Ammon's horn (tissue), 1 donor: ENCODE measurements around the gene PLEKHF1.
A peak's percentile ranks its signal among the peaks of the same experiment; 100 is the strongest.

Experiments
- DNase-seq: peaks from one replicate; pipeline ENCODE4 v3.0.0-alpha.2; 2016; ENCODE audit warnings: low spot score

The PLEKHF1 gene

DNA sequence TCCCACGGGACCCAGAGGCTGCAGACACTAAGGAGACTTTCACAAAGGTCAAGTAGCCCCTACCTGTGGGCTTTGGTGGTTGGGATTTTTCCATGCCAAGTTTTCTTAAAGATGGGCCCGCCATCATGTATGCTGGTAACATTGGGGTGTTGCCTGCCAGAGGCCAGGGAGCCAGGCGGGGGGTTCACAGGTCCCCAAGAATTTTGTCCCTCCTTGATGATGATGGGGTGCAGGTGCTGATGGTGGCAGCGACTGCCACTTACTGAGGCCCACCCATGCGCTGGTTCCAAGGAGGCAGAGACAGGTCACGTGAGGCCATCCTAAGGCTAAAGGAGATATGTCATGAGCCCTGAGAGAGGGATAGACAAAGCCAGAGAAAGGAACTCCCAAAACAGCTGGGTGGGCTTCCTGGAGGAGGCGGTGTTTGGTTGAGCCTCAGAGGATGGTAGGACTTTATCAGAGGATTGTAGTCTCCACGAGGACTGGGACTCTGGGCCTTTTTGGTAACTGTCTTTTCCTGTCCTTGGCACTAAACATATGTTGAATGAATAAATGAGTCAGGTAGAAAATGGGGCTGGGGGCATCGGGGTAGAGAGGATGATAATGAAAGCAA is 14.4 kb downstream of the PLEKHF1 start:
- DNase-seq: no peak

DNA sequence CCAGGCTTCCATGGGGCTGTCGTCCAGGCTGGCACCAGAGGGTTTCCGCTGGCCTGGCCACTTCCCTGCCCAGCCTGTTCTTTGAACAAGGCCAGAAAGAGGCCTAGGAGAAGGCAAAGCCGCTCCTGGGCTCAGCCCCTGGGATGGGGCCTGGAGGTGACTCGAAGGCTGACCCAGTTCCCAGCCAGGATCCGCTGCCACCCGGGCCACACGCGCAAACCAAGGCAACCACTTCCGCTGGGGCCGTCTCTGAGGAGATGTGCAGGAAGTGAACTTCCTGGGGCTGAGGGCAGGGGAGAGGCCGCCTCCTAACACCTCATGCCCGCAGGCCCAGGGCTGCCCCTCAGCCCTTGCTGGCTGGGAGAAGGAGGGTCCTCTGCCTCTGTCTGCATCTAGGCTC is 15.2 kb downstream of the PLEKHF1 start:
- DNase-seq: no peak

GRCh38 chr19:29680937-29681336 is 15.7 kb downstream of the PLEKHF1 start:
- no peak for DNase-seq

DNA sequence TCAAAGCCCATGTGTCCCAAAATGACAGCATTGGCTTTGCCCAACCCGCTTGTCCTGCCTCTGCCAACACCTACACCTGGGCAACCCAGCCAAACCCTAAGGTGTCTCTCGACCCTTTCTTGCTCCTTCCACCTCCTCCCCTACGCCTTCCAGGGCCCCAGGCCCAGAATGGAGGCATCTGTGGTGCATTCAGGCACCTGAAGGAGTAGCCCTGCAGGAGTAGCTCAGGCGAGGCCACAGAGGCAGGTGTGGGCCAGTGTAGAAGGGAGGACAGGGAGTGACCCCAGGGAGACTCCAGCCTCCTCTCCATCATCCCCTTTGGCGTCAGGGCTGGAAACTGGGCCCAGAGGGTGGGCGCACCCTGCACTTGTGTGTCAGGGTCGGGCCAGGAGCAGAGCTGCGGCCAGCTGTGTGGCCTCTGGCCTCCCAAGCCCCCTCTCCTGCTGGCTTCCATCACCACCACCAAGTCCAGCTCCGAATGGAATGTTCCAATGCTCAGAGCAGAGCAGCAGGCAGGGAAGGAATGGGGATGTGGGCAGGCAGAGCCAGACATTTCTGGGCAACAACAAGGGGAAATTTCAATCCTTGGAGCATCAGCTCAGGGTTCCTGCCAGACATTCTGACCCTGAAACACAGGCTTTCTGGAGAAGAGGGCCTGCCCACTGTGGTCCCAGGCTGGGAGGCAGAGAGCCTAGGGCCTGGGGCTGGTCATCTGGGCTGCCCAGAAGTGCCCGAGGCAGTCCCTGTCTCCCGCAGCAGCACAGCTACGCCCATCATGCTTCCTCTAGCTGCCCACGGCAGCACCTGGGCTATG is 16.4 kb downstream of the PLEKHF1 start:
- no peak for DNase-seq

DNA sequence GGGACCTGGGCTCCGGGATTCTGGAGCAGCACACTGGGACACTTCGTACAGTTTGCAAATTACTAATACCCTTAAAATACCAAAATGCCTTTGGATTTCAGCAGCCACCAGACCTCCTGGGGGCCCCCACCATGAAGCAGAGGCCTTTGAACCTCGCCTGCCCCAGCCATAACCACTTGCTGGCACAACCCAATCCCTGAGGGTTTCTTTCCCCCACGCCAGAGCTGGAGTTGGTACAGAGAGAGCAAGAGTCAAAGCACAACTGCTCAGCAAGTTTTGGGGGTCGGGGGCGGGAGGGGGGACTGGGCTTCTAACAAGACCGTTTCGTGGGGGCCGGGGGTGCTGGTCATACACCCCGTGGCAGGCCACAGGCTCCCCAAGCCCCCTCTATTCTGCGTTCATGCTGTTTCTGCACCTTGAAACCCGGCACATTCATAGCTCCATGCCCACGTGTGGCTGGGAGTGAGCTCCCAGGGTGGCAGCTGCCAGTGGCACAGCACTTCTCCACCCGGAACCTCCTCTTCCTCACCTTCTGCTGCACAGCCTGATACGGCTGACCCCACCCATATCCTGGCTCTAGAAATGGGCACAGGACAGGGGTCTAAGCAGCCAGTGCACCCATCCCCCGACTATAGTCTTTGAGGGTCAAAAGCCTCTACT is 17.1 kb downstream of the PLEKHF1 start:
- DNase-seq: no peak

GRCh38 chr19:29683009-29683408 is 17.7 kb downstream of the PLEKHF1 start:
- peak; percentile 92 for DNase-seq

DNA sequence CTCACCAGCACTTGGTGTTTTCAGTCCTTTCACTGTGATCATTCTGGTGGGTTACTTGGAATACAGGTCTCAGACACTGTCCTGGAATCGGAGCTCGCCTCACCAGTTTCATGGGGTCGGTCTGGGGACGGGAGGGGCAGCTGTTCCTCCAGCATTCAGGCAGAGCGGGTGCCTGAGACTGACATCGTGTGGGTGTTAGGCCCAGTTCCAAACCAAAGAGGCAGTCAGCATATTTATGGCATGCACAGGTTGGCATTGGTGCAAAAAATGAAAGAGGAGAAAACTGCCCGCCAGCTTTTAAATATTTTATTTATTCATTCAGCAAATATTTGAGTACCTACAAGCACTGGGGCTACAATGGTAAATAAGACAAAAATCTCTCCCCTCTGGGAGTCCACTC is 20.1 kb downstream of the PLEKHF1 start:
- no peak for DNase-seq

DNA sequence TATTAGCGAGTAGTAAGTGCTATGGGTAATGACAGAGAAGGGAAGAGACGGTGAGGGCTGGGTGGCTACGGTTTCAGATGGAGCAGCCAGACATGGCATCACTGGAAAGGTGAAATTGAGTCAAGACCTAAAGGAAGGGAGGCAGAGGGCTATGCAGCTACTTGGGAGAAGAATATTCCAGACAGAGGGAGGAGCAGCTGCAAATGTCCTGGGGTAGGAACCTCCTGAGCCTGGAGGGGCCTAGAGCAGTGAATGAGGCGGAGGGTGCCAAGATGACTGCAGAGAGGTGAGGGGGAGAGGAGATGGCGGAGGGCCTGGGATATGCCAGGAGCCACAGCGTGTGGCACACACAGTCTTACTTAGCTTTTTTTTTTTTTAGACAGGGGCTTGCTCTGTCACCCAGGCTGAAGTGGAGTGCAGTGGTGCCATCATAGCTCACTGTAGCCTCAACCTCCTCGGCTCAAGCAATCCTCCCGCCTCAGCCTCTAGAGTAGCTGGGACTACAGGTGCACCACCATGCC is 21.1 kb downstream of the PLEKHF1 start:
- DNase-seq: no peak

- DNase-seq: no peak
Measured at GRCh38 chr19:29687244-29687896, 22.1 kb downstream of the PLEKHF1 start.

DNA sequence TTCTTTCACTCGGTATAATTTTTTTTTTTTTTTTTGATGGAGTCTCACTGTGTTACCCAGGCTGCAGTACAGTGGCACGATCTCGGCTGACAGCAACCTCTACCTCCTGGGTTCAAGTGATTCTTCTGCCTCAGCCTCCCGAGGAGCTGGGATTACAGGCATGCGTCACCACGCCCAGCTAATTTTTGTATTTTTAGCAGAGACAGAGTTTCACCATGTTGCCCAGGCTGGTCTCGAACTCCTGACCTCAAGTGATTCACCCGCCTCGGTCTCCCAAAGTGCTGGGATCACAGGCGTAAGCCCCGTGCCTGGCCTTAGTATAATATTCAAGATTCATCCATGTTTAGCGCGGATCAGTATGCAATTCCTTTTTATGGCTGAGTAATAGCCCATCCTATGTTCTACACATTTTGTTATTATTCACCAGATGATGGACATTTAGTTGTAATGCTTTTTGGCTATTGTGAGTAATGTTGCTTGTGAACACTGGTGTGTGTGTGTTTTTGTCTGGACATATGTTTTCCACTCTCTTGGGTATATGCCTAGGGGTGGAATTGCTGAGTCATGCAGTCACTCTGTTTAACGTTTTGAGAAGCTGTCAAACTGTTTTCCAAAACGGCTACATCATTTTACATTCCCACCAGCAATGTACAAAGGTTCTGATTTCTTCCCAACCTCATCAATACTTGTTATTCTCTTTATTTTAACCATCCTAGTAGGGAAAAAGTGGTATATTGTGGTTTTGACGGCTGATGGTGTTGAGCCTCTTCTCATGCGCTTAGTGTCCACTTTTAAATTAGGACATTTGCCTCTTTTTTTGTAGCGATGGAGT is 22.9 kb downstream of the PLEKHF1 start:
- no peak for DNase-seq

DNA sequence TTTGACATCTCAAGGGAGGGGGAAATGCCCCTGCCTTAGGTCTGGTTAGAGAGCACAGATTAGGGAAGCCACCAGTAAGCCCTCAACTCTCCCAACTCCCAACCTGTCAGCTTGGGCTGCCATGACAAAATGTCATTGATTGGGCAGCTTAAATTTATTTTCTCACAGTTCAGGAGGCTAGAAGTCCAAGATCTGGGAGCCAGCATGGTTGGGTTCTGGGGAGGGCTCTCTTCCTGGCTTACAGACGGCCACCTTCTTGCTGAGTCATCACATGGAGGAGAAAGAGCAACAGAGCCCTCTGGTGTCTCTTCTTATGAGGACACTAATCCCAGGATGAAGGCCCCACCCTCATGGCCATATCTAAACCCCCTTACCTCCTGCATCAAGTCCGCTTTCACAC is 25.6 kb downstream of the PLEKHF1 start:
- DNase-seq: no peak

DNA sequence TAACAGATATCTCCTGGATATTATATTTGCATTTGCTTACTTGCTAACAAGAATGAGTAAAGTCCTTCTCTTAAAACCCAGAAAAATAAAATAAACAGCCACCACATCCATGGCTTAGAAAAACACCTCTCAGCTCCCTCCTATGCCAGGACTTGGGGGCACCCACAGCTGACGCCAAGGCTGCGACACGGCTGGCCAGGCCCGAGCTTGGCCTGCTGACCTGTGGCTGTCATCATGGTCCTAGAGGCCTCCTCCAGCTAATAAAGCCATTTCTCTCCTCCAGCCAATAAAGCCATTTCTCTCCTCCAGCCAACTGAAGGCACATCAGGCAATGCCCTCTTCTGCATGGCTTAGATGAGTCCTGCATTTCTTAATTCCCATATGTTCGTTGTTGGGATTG is 28.9 kb downstream of the PLEKHF1 start:
- DNase-seq: no peak

DNA sequence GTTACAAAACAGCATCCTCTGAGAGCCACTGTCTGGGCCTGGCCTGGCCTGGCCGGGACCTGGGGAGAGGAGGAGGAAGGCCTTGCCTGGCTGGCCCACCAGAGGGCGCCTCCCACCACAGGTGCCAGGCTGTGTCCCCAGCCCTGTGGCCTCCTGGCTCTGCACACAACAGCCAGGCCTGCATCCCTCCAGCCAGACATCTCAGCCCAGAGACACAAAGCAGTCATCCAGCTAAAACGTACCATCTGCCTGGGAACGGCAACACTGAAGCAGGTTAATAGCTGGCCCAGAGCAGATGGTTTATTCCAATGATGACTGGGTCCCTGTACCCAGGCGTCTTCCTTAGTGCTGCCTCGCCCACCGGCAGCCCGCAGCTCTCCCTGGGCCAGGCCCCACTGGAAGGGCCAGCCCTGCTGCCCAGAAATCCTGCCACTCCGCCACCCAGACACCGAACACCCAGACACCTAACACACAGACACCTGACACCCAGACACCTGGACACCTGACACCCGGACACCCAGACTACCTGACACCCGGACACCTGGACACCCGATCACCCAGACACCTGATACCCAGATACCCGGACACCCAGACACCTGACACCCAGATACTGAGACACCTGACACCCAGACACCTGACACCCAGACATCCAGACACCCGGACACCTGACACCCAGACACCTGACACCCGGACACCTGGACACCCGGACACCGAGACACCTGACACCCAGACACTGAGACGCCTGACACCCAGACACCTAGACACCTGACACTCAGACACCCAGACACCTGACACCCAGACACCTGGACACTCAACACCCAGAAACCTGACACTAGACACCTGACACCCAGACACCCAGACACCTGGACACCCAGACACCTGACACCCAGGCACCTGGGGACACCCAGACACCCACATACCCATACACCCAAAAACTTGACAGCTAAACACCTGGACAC is 29.7 kb downstream of the PLEKHF1 start:
- peak; percentile 96 for DNase-seq

GRCh38 chr19:29695765-29696564 is 30.7 kb downstream of the PLEKHF1 start:
- DNase-seq: no peak

- no peak for DNase-seq
Measured at GRCh38 chr19:29696565-29696846, 31.2 kb downstream of the PLEKHF1 start.

DNA sequence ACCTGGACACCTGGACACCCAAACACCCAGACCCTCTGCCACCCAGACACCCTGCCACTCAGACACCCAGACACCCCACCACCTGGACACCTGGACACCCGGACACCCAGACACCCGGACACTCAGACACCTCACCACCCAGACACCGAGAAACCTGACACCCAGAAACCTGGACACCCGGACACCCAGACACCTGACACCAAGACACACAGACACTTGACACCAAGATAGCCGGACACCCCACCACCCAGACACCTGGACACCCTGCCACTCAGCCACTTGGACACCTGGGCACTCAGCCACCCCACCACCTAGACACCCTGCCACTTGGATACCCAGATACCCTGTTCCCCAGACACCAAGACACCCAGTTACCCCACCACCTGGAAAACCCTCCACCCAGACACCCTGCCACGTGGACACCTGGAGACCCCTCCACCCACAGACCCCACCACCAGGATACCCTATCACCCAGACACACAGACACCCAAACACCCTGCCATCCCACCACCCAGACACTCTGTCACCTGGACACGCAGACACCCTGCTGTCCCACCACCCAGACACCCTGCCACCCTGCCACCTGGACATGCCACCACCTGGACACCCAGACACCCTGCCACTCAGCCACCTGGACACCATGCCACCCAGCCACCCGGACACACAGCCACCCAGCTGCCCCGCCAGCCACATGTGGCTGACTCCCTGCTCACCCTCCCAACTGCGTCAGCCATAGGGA is 32.4 kb downstream of the PLEKHF1 start:
- no peak for DNase-seq

- DNase-seq: no peak
Measured at GRCh38 chr19:29699861-29700260, 34.6 kb downstream of the PLEKHF1 start.

DNA sequence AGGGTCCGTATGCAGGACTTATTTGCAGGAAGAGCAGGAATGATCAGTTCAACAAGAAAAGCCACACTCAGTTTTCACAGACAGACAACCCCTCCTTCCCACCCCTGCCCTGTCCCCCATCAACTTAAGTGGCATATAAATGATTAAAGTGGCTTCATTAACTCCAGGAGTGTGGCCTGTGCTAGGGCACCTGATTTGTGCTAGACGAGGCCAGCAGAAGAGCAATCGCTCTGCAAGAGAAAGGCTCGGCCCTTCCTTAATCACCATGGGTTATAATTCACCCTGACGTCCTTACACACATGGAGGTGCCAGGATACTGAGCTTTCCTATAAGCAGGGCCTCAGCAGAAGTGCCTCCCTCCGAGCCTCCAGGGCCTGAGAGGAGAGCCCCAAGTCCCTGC is 35.2 kb downstream of the PLEKHF1 start:
- no peak for DNase-seq
